GM18511 (cell line): ENCODE results near the gene ZNF335.
A peak's percentile ranks its signal among the peaks of the same experiment; 100 is the strongest.

Experiments
- ATAC-seq: cut with Tn5 transposase; IDR thresholded peaks from one replicate; pipeline ENCODE4 v1.9.1; 2021; ENCODE audit warnings: mild to moderate bottlenecking, moderate library complexity; ENCODE audit not compliant: unreplicated experiment

The ZNF335 gene

GRCh38 chr20:45971675-45972499 is at the start of gene ZNF335:
TSS of gene ZNF335 (minus strand) at chr20:45972203. CDS start at chr20:45971410, 793 bp downstream.
- peak; percentile 81 for ATAC-seq

DNA sequence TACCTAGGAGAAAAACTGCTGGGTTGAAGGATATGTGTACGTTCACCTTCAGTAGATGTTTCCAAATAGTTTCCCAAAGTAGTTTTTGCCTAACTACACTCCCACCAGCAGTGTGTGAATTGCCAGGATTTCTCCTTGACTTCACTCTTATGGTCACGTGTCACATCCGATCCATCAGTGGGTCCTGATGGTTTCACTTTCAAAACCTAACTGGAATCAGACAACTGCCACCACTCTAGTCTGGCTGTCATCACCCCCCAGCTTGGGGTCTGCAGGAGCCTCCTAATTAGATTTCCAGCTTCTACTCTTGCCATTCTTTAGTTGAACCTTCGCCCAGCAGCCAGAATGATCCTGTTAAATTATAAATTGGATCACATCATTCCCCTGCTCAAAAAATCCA is 48.6 kb upstream of the ZNF335 start:
- ATAC-seq, result no peak

DNA sequence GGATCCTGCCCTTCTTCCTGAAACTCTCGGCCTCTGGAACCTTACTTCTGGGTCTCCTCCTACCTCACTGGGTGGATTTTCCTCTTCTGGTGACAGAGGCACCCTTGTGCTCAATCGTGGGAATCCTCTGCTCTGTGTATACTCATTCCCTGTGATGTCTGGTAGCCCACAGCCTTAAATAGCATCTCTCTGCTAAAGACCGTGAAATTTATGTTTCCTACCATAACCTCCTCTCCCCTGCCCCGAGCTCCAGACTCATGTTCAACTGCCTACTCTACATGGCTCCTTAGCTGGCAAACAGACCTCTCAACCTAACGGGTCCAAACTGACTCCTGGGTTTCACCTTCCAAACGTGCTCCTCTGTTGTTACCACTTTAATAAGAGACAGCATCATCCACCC is 46.6 kb upstream of the ZNF335 start:
- ATAC-seq, result no peak

GRCh38 chr20:46018112-46018511 is 46.1 kb upstream of the ZNF335 start:
- no peak for ATAC-seq

DNA sequence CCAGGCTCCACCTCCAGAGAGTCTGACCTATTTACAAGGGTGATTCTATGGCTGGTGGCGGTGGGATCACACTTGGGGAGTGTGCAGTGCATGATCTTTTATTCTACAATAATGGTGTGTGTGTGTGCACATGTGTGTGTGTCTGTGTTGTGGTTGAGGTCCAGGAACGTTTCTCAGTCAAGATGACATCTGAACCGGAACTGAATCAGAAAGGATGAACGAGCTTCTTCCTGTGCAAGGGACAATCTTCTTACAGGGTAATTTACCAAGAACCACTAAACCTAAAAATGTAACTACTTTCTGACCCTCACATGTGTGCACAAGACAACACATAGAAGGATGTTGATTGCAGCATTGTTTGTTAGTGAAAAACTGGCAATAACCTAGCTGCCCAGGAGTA is 45.3 kb upstream of the ZNF335 start:
- no peak for ATAC-seq

GRCh38 chr20:46014517-46015396 is 42.8 kb upstream of the ZNF335 start:
- ATAC-seq, result no peak

DNA sequence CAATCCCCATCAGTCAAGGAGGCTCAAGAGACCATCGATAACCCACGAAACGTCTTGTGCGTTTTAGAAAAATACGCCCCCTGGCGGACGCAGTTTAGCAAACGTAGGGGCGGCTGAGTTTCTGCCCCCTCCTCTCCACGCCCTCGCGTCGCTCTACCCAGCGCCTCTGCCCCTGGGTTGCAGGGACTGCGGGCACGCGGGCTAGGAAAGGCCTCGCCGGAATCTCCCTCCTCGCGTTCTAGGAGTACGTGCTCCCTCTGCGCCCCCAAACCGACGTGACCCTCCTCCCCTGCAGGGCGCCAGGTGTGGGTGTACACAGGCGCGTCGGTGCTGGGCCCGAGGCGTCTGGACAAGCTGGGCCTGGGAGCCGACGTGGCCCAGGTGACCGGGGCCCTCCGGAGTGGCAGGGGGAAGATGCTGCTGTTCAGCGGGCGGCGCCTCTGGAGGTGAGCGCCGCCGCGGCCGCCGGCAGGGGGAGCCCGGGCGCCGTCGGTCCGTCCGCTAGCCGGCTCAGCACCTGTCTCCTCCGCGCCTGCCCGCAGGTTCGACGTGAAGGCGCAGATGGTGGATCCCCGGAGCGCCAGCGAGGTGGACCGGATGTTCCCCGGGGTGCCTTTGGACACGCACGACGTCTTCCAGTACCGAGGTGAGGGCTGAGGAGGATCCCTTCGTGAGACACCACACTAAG is 42.0 kb upstream of the ZNF335 start:
- peak; percentile 82 for ATAC-seq

DNA sequence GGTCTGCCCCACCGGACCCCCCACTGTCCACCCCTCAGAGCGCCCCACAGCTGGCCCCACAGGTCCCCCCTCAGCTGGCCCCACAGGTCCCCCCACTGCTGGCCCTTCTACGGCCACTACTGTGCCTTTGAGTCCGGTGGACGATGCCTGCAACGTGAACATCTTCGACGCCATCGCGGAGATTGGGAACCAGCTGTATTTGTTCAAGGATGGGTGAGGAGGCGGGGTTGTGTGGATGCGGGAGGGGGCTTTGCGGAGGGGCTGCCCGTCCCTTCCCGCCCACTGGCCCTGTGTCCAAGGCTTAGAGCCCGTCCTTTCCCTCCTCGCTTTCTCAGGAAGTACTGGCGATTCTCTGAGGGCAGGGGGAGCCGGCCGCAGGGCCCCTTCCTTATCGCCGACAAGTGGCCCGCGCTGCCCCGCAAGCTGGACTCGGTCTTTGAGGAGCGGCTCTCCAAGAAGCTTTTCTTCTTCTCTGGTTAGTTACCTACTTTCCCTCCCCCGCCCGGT is 41.4 kb upstream of the ZNF335 start:
- no peak for ATAC-seq

DNA sequence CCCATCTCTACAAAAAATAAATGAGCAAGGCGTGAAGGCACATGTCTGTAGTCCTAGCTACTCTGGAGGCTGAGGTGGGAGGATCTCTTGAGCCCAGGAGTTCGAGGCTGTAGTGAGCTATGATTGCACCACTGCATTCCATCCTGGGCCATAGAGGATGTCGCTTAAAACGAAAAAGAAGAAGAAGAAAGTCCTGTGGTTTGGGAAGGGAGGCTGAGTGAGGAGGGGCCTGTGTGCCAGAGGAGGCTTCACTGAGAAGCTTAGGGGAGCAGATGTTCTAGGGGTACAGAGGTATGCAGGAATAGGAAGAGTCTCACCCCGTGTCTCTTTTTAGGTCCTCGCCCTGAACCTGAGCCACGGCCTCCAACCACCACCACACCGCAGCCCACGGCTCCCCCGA is 40.9 kb upstream of the ZNF335 start:
- ATAC-seq, result no peak

DNA sequence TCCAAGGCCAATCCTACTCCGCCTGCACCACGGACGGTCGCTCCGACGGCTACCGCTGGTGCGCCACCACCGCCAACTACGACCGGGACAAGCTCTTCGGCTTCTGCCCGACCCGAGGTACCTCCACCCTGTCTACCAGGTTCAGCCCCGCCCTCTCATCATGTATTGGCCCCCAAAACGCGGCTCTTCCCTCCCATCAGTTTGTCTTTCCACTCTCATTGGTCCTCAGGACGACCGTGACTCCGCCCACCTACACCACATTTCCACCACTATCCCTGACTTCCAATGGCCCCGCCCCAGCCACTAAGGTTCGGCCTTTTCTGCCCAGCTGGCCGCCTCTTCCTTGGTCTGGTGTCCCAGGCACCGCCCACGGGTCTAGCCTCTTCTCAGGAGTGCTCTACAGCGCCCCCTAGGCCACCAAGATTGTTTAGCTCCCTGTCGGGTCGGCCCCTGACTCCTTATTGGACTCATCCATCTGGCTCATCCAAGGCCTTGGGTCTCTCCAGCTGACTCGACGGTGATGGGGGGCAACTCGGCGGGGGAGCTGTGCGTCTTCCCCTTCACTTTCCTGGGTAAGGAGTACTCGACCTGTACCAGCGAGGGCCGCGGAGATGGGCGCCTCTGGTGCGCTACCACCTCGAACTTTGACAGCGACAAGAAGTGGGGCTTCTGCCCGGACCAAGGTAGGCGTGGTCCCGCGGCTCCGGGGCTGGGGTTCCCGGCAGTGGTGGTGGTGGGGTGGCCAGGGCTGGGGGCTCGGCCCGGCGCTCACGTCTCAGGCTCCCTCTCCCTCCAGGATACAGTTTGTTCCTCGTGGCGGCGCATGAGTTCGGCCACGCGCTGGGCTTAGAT is 39.9 kb upstream of the ZNF335 start:
- ATAC-seq, result no peak

GRCh38 chr20:46010491-46011391 is 38.7 kb upstream of the ZNF335 start:
- ATAC-seq, result no peak

- ATAC-seq, result no peak
Measured at GRCh38 chr20:46009816-46010215, 37.8 kb upstream of the ZNF335 start.

DNA sequence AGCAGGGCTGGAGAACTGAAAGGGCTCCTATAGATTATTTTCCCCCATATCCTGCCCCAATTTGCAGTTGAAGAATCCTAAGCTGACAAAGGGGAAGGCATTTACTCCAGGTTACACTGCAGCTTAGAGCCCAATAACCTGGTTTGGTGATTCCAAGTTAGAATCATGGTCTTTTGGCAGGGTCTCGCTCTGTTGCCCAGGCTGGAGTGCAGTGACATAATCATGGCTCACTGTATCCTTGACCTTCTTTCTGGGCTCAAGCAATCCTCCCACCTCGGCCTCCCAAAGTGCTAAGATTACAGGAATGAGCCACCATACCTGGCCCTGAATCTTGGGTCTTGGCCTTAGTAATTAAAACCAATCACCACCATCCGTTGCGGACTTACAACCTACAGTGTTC is 35.7 kb upstream of the ZNF335 start:
- no peak for ATAC-seq

DNA sequence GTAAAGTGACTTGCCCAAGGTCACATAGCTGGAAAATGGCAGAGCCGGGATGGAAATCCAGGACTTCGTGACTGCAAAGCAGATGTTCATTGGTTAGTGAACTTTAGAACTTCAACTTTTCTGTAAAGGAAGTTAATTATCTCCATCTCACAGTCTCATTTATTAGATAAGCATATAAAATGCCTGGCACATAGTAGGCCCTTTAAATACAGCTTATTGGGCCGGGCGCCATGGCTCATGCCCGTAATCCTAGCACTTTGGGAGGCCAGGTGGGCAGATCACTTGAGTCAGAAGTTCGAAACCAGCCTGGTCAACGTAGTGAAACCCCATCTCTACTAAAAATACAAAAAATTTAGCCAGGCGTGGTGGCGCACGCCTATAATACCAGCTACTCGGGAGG is 35.0 kb upstream of the ZNF335 start:
- ATAC-seq, result no peak

GRCh38 chr20:46006022-46006705 is 34.2 kb upstream of the ZNF335 start:
- ATAC-seq, result no peak

DNA sequence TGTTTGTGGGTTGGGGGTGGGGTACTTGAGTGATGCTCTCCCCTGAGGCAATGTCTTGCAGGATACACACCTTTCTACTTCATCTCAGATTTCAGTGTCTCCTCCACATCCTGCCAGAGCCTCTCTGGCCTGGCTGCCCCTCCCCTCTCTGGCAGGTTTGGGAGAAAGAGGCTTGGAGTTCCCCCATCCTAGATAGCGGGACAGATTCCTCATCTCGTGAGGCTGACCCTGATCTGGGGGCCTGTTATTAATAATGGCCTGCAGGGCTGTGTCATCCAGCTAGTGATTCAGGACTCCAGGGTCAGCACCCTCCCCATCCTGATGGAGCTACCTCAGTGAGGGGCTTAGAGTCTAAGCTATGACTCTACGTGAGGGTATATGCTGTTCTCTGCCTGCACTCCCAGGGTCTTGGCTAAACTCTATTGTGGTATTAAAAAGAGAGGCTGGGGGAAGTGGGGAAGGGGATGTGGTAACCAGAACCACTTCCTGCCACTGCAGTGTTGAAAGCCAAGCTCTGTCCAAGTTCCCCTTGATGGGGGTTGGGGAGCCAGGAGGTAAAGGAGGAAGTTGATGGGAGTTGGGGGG is 33.0 kb upstream of the ZNF335 start:
- ATAC-seq, result no peak

DNA sequence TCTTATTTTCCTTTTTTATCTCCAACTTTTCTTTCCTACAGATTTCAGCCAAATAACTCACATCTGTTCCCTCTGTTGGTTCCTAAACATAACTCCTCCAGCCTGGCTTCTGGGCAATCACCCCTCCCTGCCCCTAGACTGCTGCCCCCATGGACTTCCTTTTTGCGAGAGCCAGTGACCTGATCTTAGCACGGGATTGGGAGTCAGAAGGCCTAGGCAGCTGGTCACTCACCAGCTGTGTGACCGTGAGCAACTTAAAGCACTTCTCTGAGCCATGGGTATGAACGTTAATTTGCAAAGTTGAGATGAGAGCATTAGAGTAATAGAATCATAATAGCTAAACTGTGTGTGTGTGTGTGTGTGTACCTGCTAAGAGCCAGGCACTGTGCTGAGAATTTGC is 32.2 kb upstream of the ZNF335 start:
- ATAC-seq, result no peak

DNA sequence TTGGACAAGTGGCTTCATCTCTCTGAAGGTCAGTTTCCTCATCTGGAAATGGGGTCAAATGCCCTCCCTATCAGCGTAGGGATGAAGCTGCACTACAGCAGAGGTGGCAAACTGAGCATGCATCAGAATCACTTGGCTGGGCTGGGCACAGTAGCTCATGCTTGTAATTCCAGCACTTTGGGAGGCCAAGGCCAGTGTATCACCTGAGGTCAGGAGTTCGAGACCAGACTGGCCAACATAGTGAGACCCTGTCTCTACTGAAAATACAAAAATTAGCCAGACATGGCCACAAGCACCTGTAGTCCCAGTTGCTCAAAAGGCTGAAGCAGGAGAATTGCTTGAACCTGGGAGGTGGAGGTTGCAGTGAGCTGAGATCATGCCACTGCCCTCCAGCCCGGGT is 30.0 kb upstream of the ZNF335 start:
- no peak for ATAC-seq
